K562 (cell line): ENCODE results near the gene RNF141. TPM values are rescaled to one million over a fixed set of nuclear protein-coding genes. Genes with fewer than 3 reads are reported as not detected.

ENCODE experiments used
- ATAC-seq: fragments of 200-7000 bp; cut with Tn5 transposase; 3 replicates; pipeline ENCODE4 v1.9.1; 2020; ENCODE audit warnings: moderate library complexity
- BruUV-seq: library from RNA; stranded (reverse); fragments of 400-500 nt; replicated peaks from 2 replicates; lab custom pipeline; 2021; lab: Mats Ljungman, UMichigan
- CTCF ChIA-PET: fragments of 300-600 bp; formaldehyde crosslinking; extraction: SDS; loops from one replicate; lab custom pipeline; 2021; ENCODE audit warnings: low intra/inter-chr PET ratio; lab: Yijun Ruan, JAX
- POLR2A ChIA-PET: fragments of 300-600, 350-650 bp; sonication (Branson Sonifier 250); formaldehyde crosslinking; extraction: SDS; loops from one replicate; lab custom pipeline; 2021; ENCODE audit warnings: antibody characterized with exemption, inconsistent platforms; lab: Yijun Ruan, JAX
- DNase-seq, 4 experiments: peaks; one replicate each; pipeline versions ENCODE4 v3.0.0 to v3.0.0-alpha.2; 2011 to 2018; ENCODE audit warnings: low spot score in 3 of 4, mixed read lengths in 3 of 4; ENCODE audit errors: extremely low read depth in 1 of 4
- FAIRE-seq: peaks from 2 replicates; lab custom pipeline; 2011; peaks lifted over from hg19 to GRCh38; lab: Jason Lieb, UNC
- H2AFZ ChIP-seq: 2 replicates; pipeline ENCODE4 v1.6.0; 2011; ENCODE audit warnings: low read depth, low read length, control low read depth, inconsistent platforms
- H3K27ac ChIP-seq: fragments of 200-600 bp; 3 replicates; pipeline ENCODE4 v1.8.0; 2011; ENCODE audit warnings: low read depth, mild to moderate bottlenecking, control low read depth, inconsistent platforms, low read length, moderate library complexity, mixed read lengths; ENCODE audit errors: extremely low read depth
- H3K27me3 ChIP-seq, 2 experiments: fragments of 300-600 bp in 1 of 2; 2 replicates in 1 of 2; 3 replicates in 1 of 2; pipeline versions ENCODE4 v1.6.0 to v1.8.0; 2011; ENCODE audit warnings: inconsistent platforms in 2 of 2, low read length in 2 of 2, mild to moderate bottlenecking in 1 of 2, mixed read lengths in 1 of 2, moderate library complexity in 1 of 2; ENCODE audit not compliant: control insufficient read depth in 2 of 2, insufficient read depth in 2 of 2
- H3K36me3 ChIP-seq: fragments of 300-600 bp; 3 replicates; pipeline ENCODE4 v1.8.0; 2011; ENCODE audit warnings: mild to moderate bottlenecking, low read length, inconsistent platforms; ENCODE audit not compliant: control insufficient read depth, insufficient read depth
- H3K4me1 ChIP-seq, 2 experiments: fragments of 200-600 bp in 1 of 2; replicated peaks in 1 of 2; 2 replicates in 1 of 2; 3 replicates in 1 of 2; pipeline versions ENCODE4 v1.5.1 to v1.8.0; 2011; ENCODE audit warnings: inconsistent platforms in 2 of 2, low read length in 2 of 2, mild to moderate bottlenecking in 1 of 2, mixed read lengths in 1 of 2, moderate library complexity in 1 of 2; ENCODE audit not compliant: control insufficient read depth in 2 of 2, insufficient read depth in 2 of 2
- H3K4me2 ChIP-seq: 2 replicates; pipeline ENCODE4 v1.6.1; 2011; ENCODE audit warnings: low read length, control low read depth, inconsistent platforms, mixed read lengths; ENCODE audit not compliant: insufficient read depth
- H3K4me3 ChIP-seq: fragments of 200-600 bp; sonication (generic), shearing (Covaris generic); 2 replicates; pipeline ENCODE4 v1.5.1; 2016; ENCODE audit warnings: control low read depth, inconsistent platforms
- H3K79me2 ChIP-seq: fragments of 200-600 bp; 3 replicates; pipeline ENCODE4 v1.8.0; 2011; ENCODE audit warnings: low read length, inconsistent platforms; ENCODE audit not compliant: control insufficient read depth, insufficient read depth
- H3K9ac ChIP-seq, 2 experiments: 2 replicates each; pipeline versions ENCODE4 v1.6.0 to v1.6.1; 2011; ENCODE audit warnings: low read depth in 2 of 2, low read length in 2 of 2, control low read depth in 1 of 2, inconsistent platforms in 1 of 2, mild to moderate bottlenecking in 1 of 2, mixed read lengths in 1 of 2; ENCODE audit not compliant: insufficient read depth in 1 of 2
- H3K9me1 ChIP-seq: one replicate; pipeline ENCODE4 v1.6.0; 2011; ENCODE audit warnings: inconsistent platforms, mild to moderate bottlenecking, low read length, moderate library complexity; ENCODE audit not compliant: control insufficient read depth, insufficient read depth
- H3K9me3 ChIP-seq: replicated peaks from 2 replicates; pipeline ENCODE4 v1.5.1; 2011; ENCODE audit warnings: low read depth, low read length, inconsistent platforms; ENCODE audit not compliant: control insufficient read depth, insufficient read depth
- H4K20me1 ChIP-seq: replicated peaks from 2 replicates; pipeline ENCODE4 v1.6.1; 2011; ENCODE audit warnings: low read length, inconsistent platforms, mixed read lengths; ENCODE audit not compliant: control insufficient read depth, insufficient read depth
- BRD4 ChIP-seq: fragments of 200-600 bp; sonication (generic); IDR thresholded peaks from 2 replicates; pipeline ENCODE4 v1.6.1; 2017; ENCODE audit warnings: inconsistent platforms
- CBFA2T3 ChIP-seq: fragments of 450-650 bp; IDR thresholded peaks from 2 replicates; pipeline ENCODE4 v1.6.1; 2017
- CEBPB ChIP-seq: fragments of 450-650 bp; IDR thresholded peaks from 2 replicates; pipeline ENCODE4 v1.6.1; 2016; ENCODE audit warnings: missing genetic modification characterization, missing compliant biosample characterization
- DPF2 ChIP-seq: fragments of 450-650 bp; IDR thresholded peaks from 2 replicates; pipeline ENCODE4 v1.6.1; 2016
- FOXA3 ChIP-seq, 2 experiments: fragments of 450-650 bp in 1 of 2; sonication (generic) in 1 of 2; formaldehyde crosslinking; IDR thresholded peaks in 1 of 2; conservative IDR thresholded peaks in 1 of 2; 2 replicates each; pipeline versions ENCODE4 v1.4.0 to v1.8.0; 2020 to 2022; ENCODE audit warnings: mild to moderate bottlenecking in 2 of 2, missing genetic modification reagents in 1 of 2
- HDAC1 ChIP-seq, 2 experiments: fragments of 450-650 bp; IDR thresholded peaks; 2 replicates each; pipeline ENCODE4 v1.6.1; 2016 to 2017; ENCODE audit warnings: inconsistent platforms in 1 of 2, mild to moderate bottlenecking in 1 of 2, moderate library complexity in 1 of 2
- LARP7 ChIP-seq: fragments of 450-650 bp; IDR thresholded peaks from 2 replicates; pipeline ENCODE4 v1.6.1; 2016
- MTA1 ChIP-seq: fragments of 450-650 bp; IDR thresholded peaks from 2 replicates; pipeline ENCODE4 v1.6.1; 2017; ENCODE audit warnings: borderline replicate concordance
- NCOA1 ChIP-seq: fragments of 450-650 bp; IDR thresholded peaks from 2 replicates; pipeline ENCODE4 v1.6.1; 2016; ENCODE audit warnings: low read depth
- RBM25 ChIP-seq: fragments of 200-400 bp; formaldehyde crosslinking; IDR thresholded peaks from 2 replicates; pipeline ENCODE4 v1.6.1; 2018; ENCODE audit warnings: low read length, low read depth, moderate library complexity; ENCODE audit not compliant: severe bottlenecking
- SMARCA4 ChIP-seq: fragments of 450-650 bp; IDR thresholded peaks from 2 replicates; pipeline ENCODE4 v1.6.1; 2016
- TBL1XR1 ChIP-seq, 2 experiments: IDR thresholded peaks; 2 replicates each; pipeline ENCODE4 v1.6.1; 2012; ENCODE audit warnings: improper control_type of control experiment in 2 of 2, low read length in 2 of 2, mild to moderate bottlenecking in 1 of 2
- TCF3 ChIP-seq: sonication (generic); formaldehyde crosslinking; IDR thresholded peaks from 2 replicates; pipeline ENCODE4 v1.4.0; 2020; ENCODE audit warnings: mild to moderate bottlenecking, missing genetic modification reagents
- TRIM28 ChIP-seq: fragments of 450-650 bp; IDR thresholded peaks from 2 replicates; pipeline ENCODE4 v1.6.1; 2017
- WGBS: fragments of 100-300 bp; shearing (Covaris generic); methylation state at CpG from one replicate; pipeline ENCODE4 v1.1.6; 2016; ENCODE audit warnings: low coverage, mixed read lengths; ENCODE audit not compliant: insufficient coverage; ENCODE audit errors: missing lambda C conversion rate; 5-methylcytosine and 5-hydroxymethylcytosine counted together
- in situ Hi-C: fragments of 300-500 bp; cut with MboI; formaldehyde crosslinking; loops from 4 replicates; pipeline ENCODE4 v1.15.0; 2018; ENCODE audit warnings: inconsistent platforms, mixed read lengths
- intact Hi-C: fragments of 100-400 bp; cut with micrococcal nuclease; formaldehyde crosslinking; loops from 2 replicates; pipeline ENCODE4 v1.14.2; 2022
- polyA plus RNA-seq, 8 experiments: library from polyadenylated mRNA; depleted of rRNA in 4 of 8; stranded (reverse) in 5 of 8; unstranded in 3 of 8; fragments of >200 nt; fragmentation: Nextera tagmentation in 2 of 8; fragmentation: Illumina TruSeq in 1 of 8; extraction: Ambion mirVana in 2 of 8; extraction: Trizol in 1 of 8; gene quantifications; 2 replicates each; pipeline versions ENCODE4 v1.2.1 to v1.2.3, GENCODE V29; 2011 to 2014; ENCODE audit warnings: inconsistent platforms in 1 of 8, missing spikeins in 1 of 8
- total RNA-seq, 7 experiments: library from RNA; depleted of rRNA in 6 of 7; stranded (reverse); fragments of >200 nt in 6 of 7; fragmentation: Illumina TruSeq in 2 of 7; extraction: Trizol in 2 of 7; gene quantifications; 2 replicates each; pipeline versions ENCODE4 v1.2.1 to v1.2.3, GENCODE V29; 2011 to 2021; ENCODE audit warnings: low replicate concordance in 1 of 7
- TF ChIP-seq, protein P1 (sequence below), 2 experiments: fragments of 450-650 bp; formaldehyde crosslinking in 1 of 2; IDR thresholded peaks; 2 replicates each; pipeline versions ENCODE4 v1.4.0 to v1.6.1; 2014 to 2020; ENCODE audit warnings: mild to moderate bottlenecking in 2 of 2, borderline replicate concordance in 1 of 2, low read depth in 1 of 2

Gene RNF141
- total and polyA plus RNA-seq, 9 of the 15 experiments (the other 6 are each of a cell fraction or from before 2014, with no cell fraction given), result 9.7 to 51.9 (median 18.9) TPM

GRCh38 chr11:10588904-10589303, 47.9 kb upstream of the RNF141 start:
- H3K4me1 ChIP-seq, result peaks cover 8 to 63% of the 10 kb centered on the region in 2 experiments
- WGBS, result 16% methylated on average over 2 of the region's 2 CpGs
- no peaks in the 10 kb centered on the region for H3K79me2 ChIP-seq
- H3K9me3 ChIP-seq, result no peaks in the 10 kb centered on the region
- H2AFZ ChIP-seq, result peak overlapping the region; percentile 60
- in situ Hi-C loops (no loop called here), intact Hi-C loops (loop anchor here (5.0 kb wide), 1 partner anchor 33 kb away; no protein-coding TSS in a partner anchor)
- FAIRE-seq (peak; percentile 88), ATAC-seq (peak; percentile 75), DNase-seq (peak in 3 of 4 experiments; percentile 20 to 74 (median 60))
- no peak overlapping the region for H3K9ac ChIP-seq
- POLR2A ChIA-PET, result interaction anchor here (0.6 to 2.0 kb wide), 4 partner anchors 8 to 337 kb away, joined by 3 to 6 read pairs (median 4); no protein-coding TSS in a partner anchor
- CTCF ChIA-PET, result no interaction called here
- peak overlapping the region; percentile 9; the same call in 1 of the 2 replicates for H3K4me2 ChIP-seq
- peak overlapping the region; percentile 62; the same call in 2 of the 3 replicates for H3K27ac ChIP-seq
- no peaks in the 10 kb centered on the region for H3K36me3 ChIP-seq
- no peaks in the 10 kb centered on the region for H3K27me3 ChIP-seq
- H4K20me1 ChIP-seq, result no peaks in the 10 kb centered on the region
- H3K4me3 ChIP-seq, result no peak overlapping the region
- no peaks in the 10 kb centered on the region for H3K9me1 ChIP-seq
- BruUV-seq, result no TSS peak
- TF ChIP-seq RBM25 (no peak), TCF3 (peak; percentile 94), DPF2 (peak; percentile 90), LARP7 (no peak), CEBPB (tag) (peak; percentile 94), NCOA1 (peak; percentile 60; the same call in 1 of the 2 replicates), MTA1 (0 out of 2 replicates have a peak, but pooled peaks have one; percentile 16), CBFA2T3 (peak; percentile 80), TRIM28 (peak; percentile 48; the same call in 1 of the 2 replicates), SMARCA4 (peak; percentile 91), TBL1XR1 (IDR thresholded peaks at IDR 0.05; ENCODE audit: low read length in 2 of 2) (peak in 1 of 2 experiments; percentile 83; a peak in 2 of 4 replicates), BRD4 (no peak), FOXA3 (CRISPR knock-in tag; conservative IDR thresholded peaks at IDR 0.05 in 1 of 2, IDR thresholded peaks at IDR 0.05 in 1 of 2) (peak in 1 of 2 experiments; percentile 31; a peak in 1 of 4 replicates), HDAC1 (IDR thresholded peaks at IDR 0.05) (peak in 1 of 2 experiments; percentile 92; a peak in 2 of 4 replicates)
- TF ChIP-seq, protein P1, sequence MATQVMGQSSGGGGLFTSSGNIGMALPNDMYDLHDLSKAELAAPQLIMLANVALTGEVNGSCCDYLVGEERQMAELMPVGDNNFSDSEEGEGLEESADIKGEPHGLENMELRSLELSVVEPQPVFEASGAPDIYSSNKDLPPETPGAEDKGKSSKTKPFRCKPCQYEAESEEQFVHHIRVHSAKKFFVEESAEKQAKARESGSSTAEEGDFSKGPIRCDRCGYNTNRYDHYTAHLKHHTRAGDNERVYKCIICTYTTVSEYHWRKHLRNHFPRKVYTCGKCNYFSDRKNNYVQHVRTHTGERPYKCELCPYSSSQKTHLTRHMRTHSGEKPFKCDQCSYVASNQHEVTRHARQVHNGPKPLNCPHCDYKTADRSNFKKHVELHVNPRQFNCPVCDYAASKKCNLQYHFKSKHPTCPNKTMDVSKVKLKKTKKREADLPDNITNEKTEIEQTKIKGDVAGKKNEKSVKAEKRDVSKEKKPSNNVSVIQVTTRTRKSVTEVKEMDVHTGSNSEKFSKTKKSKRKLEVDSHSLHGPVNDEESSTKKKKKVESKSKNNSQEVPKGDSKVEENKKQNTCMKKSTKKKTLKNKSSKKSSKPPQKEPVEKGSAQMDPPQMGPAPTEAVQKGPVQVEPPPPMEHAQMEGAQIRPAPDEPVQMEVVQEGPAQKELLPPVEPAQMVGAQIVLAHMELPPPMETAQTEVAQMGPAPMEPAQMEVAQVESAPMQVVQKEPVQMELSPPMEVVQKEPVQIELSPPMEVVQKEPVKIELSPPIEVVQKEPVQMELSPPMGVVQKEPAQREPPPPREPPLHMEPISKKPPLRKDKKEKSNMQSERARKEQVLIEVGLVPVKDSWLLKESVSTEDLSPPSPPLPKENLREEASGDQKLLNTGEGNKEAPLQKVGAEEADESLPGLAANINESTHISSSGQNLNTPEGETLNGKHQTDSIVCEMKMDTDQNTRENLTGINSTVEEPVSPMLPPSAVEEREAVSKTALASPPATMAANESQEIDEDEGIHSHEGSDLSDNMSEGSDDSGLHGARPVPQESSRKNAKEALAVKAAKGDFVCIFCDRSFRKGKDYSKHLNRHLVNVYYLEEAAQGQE (IDR thresholded peaks at IDR 0.05; ENCODE audit: borderline replicate concordance), result peak; percentile 5; the same call in 1 of the 2 replicates
- TF ChIP-seq, protein P1 (CRISPR knock-in tag; IDR thresholded peaks at IDR 0.05; ENCODE audit: low read depth), result no peak
